Stimulated activated CD8-positive, alpha-beta memory T cell treated with anti-CD3 and anti-CD28 coated beads, Interleukin-12 subunit alpha, Interleukin-12 subunit beta, amount 100 ng/mL, for 1 hour (primary cell): ENCODE data around the gene SPDEF.

Source experiments
- DNase-seq: peaks from one replicate; pipeline ENCODE4 v3.0.0-alpha.2; 2020; ENCODE audit warnings: low read depth

Gene SPDEF

DNA sequence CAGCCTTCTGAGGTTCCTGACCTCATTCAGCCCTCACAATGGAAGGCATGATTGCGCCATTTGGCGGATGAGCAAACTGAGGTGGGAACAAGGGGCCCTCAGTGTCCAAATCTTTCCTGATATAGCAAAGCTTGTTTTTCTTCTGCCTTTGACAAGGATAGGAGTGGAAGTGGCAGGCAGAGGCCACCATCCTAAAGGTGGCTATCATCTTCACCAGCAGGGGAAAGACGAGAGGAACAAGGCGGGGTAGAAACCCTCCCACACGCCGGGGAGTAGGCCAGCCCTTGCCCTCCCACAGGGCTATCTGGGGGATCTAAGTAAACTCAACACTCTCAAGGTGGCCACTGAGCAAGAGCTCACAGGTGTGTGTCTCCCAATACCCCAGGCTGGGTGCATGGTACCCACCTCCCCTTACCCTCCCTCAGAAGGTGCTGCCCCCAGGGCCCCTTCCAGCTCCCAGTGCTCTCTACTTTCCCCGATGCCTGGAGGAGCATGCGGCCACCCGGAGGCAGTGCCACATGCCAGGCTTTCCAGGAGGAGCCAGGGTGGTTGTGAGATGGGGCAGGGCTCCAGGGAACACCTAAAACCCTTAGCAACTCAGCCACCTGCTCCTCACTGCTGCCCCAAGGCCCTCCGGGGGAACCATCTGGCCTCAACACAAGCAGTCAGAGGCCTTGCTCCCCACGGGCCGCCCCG lies 11.2 kb downstream of the SPDEF start:
- DNase-seq, result no peak

DNA sequence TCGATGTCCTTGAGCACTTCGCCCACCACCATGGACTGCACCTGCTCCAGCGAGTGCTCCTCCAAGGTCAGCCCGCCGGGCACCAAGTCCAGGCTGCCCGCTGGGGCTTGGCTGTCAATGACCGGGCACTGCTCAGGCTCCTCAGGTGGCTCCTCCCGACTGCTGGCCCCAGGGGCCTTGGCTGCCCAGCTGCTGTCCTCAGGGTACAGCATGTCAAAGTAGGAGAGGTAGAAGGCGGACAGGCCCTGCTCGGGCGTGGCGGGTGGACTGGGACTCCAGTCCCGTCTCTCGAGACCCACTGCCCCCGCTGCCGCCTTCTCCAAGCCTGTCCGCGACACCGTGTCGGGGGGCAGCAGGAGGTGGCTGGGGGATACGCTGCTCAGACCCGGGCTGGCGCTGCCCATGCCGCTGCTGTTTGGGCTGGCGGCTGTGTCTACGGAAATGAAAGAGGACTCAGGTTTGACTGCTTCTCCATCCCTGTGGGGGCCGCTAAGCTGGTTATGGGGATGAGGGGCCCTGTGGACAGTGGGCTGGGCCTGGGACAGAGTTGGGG lies 12.0 kb downstream of the SPDEF start:
- no peak for DNase-seq

DNA sequence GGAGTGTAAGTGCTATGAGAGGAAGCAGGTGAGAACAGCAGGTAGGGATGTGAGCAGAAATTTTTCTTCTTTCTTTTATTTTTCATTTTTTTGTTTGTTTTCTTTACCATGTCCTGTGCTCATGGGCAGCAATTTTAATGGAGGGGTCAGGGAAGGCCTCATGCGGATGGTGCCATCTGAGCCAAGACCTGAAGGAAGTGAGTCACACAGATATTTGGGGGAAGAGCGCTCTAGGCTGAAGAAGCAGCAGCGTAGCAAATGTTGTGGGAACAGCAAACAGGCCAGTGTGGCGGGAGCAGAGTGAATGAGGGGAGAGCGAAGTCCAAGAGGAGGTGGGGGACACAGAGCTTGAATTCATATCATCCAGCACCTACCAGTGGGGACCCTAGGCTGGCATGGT lies 12.7 kb downstream of the SPDEF start:
- DNase-seq, result no peak

DNA sequence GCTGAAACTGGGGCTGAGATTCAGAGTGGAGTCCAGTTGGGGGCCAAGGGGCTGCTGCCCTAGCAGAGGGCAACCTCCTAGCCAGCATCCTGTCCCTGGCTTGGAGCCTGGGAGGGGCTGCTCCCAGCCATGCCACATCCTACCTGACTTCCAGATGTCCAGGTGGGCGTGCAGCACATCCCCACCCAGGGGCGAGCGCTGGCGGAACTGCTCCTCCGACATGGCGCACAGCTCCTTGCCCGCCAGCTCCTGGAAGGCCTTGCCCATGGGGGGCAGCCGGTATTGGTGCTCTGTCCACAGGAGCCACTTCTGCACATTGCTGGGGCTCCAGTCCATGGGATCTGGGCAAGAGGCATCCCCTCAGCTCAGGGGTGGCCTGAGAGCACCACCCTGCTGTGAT lies 15.3 kb downstream of the SPDEF start:
- no peak for DNase-seq

DNA sequence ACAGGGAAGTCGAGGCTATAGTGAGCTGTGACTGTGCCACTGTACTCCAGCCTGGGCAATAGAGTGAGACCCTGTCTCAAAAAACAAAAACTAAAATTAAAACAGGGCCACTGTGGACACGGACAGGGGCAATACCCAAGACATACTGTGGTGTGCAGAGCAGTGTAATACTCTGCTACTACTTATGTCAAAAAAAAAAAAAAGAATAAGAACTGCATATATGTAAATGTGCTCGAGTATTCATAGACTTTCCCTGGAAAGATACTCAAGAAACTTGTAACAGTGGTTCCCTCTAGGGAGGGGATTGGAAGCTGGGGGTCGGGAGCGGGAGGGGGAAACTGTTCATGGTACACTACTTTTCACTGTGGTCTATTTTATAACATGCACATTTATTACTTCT lies 15.9 kb downstream of the SPDEF start:
- DNase-seq, result no peak

DNA sequence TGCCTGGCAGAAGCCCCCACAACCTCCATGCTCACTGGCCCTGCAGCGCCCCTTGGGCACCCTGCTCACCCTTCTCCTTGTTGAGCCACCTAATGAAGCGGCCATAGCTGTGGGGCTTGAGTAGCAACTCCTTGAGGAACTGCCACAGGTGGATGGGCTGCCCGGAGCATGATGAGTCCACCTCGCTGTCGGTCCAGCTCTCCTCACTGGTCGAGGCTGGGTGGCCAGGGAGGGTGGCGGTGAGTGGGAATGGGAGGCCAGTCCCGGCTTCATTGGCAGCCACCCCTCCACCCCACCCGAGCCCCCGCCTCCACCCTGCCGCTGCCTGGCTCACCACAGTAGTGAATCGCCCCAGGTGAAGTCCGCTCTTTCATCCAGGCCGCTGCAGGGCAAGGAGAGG lies 16.9 kb downstream of the SPDEF start:
- no peak for DNase-seq

DNA sequence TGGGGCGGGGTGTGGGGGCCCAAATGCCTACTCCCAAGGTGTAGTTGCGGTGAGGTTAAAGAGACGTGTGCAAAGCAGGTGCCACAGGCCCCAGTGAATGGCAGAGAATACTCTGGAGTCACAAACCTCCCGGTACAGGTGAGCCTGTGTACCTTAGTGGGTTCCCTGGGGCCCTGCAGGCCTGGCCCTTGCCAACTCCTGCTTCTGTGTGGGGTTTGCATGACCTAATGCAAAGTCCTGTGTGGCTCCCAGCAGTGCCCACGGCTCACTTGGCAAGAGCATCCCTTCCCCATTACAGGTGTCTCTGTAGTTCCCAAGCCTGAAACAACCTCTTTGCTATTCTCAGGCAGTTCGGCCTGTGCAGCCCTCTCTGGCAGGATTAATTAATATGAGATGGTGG lies 17.5 kb downstream of the SPDEF start:
- no peak for DNase-seq

DNA sequence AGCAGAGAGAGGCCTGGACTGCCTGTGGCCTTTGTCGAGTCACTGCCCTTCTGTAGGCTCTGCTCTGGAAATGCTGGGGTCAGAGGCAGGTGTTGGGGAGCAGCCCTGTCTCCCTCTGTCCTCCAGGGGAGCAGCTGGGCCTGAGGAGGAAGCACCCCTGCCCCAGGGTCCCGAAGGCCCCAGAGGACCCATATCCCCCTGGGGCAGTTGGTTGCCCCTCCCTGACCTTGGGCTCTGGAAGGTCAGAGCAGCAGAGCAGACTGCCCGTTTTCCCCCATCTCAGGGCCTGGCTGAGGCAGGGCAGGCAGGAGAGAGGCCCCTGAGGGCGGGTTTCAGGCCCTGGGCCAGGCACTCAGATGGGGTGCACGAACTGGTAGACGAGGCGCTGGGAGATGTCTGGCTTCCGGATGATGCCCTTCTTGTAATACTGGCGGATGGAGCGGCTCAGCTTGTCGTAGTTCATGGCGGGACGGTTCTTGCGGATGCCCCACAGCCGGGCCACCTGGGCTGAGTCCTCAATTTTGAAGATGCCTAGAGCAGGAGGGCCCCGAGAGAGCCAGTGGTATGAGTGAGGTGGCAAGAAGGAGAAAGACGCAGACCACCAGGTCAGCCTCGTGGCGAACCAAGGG lies 18.1 kb downstream of the SPDEF start:
- no peak for DNase-seq

DNA sequence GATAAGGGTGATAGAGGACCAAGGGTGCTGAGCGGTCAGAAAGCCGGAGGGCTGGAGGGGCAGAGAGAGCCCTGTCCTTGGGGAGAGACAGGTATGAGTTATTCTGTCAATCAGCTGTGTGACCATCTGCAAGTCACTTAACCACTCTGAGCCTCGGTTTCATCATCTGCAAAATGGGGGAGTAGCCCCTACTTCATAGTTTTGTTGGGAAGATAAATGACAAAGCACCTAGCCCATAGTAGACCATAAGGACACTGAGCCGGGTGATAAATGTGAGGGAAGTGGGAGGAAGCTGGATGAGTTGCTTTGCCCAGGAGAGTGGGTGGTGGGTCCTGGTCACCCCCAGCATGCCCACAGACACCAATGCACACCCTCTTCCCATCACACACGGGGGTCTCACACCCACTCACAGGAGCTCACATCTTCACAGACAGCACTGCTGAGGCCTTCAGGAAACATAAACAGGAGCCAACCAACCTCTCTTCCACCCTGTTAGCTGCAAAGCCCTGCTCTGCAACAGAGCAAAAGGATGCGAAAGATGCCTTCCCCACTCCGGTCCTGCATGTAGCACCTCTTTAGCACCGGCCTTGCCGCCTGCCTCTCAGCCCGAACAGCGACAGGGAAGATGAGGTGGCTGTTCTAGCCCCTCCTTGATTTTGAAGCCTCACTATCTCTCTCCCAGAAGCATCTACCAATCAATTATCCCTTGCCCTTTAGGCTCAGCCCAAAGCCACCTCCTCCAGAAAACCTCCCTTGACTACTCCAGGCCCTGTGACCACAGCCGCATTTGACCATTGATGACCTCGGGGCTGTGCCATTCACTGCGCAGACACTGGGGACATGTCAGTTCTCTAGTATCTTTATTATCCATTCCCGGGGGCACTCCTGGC lies 18.9 kb downstream of the SPDEF start:
- no peak for DNase-seq

DNA sequence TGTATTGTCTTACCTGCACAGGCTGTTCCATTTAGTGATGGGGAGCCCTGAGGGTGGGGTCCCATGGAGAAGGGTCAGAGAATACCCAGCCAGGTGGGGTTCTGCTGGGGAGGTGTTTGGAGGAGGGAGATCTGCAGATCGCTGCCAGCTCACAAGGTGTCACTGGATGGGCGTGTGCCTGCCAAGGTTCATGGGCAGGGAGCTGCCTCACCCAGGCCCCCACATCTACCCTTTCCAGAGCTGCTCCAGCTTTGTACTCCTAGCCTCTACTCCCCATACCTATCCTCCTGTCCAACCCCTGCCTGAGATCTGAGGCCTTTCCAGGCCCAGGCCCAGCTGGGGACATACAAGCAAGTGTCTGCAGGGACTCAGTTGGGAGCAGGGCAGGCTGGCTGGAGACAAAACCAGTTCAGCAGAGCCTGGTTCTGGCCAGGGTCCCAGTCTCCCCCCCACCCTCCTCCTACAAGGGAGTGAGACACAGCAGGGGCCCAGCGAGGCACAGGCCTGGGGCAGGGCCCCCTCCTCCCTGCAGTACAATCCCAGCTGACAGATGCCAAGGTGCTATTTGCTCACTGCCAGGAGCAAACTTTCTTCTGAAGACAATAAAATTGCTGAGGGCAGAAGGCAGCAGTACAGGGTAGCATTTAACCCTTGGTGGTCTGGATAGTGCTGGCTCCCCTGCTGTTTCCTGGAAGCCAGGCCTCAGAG lies 19.7 kb downstream of the SPDEF start:
- no peak for DNase-seq

DNA sequence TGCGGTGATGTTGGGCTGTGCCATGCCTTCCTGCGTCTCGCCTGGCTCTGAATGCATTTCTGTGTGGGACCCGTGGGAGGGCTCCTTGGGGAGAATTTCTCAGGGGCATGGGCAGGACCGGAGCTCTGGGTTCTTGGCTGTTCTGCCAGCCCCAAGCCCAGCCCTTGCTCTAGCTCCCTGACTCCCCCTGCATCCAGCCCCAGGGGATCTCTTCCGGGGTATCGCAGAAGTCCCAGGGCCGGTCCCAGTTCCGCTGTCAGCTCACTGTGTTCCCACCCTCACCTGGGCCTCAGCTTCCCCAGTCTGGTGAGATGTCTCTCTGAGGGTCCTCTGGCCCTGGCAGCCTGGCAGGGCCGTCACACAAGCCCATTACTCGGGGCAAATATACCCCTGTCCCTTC lies 20.5 kb downstream of the SPDEF start:
- DNase-seq, result no peak

DNA sequence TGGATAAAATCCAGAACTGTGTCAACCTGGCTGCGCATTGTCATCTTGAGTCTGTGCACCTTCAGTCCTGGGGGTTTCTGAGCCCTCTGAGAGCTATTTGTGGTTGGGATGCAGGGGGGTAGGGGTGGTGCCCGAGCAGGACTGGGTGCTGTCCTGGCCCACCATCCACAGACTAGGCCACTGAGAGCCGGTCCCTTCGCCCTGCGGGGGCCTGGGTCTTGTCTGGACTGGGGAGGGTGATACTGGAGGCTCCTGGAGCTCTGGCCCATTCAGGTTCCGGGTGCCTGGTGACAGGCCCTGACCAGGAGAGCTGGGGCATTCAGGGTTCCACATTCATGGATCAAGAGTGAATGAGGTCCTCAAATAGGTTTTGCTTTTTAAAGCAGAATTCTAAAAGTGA lies 20.9 kb downstream of the SPDEF start:
- no peak for DNase-seq

DNA sequence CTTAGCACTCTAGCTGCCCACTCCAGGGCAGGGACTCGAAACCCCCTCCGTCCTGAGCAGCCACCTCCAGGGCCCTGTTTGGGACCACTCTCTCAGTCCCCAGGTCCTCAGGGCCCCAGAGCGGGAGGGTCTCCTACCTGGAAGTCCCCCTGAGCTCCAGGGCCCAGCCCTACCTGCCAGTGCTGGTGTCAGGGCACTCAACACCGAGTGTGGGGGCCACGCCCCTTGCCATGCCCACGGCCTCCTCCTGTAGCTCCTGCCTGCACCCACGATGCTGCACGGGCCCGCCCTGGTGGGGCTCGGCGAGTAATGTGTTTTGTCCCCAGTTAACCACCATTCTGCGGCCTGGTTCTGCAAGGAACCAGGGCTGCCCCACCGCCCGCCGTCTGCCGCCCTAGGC lies 21.5 kb downstream of the SPDEF start:
- no peak for DNase-seq

DNA sequence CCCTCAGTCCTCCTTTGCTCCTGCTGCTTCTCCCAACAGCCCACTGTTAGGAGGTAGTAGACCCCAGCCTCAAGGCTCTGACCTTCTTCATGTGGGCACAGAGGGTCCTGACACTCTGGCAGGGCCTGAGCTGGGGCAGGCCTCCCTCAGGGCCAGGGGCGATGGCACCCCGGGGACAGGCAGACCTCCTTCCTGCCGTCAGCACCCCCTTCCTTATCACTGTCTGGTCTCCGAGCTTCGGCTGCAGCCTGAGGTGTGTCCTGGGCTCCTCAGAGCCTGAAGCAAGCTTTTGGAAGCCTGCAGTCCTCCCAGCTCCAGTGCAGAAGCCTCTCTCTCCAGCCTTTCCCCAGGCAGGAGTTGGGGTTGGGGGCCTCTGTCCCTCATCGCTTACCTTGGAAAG lies 22.0 kb downstream of the SPDEF start:
- no peak for DNase-seq

DNA sequence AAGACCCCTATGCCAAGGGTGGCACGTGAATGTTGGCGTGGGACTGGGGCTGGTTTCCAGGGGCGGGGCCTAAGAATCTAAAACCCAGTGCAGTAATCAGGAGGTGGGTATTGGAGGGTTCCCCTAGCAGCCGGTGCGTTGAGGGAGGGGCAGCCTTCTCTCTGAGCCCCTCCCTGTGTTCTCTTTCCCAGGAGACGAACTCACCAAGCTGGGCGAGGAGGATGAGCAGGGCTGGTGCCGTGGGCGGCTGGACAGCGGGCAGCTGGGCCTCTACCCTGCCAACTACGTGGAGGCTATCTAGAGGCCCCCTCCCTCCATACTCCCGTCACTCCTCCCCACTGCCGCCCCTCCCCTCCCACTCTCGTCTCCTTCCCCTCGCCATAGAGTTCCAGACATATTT lies 23.9 kb downstream of the SPDEF start:
- no peak for DNase-seq

DNA sequence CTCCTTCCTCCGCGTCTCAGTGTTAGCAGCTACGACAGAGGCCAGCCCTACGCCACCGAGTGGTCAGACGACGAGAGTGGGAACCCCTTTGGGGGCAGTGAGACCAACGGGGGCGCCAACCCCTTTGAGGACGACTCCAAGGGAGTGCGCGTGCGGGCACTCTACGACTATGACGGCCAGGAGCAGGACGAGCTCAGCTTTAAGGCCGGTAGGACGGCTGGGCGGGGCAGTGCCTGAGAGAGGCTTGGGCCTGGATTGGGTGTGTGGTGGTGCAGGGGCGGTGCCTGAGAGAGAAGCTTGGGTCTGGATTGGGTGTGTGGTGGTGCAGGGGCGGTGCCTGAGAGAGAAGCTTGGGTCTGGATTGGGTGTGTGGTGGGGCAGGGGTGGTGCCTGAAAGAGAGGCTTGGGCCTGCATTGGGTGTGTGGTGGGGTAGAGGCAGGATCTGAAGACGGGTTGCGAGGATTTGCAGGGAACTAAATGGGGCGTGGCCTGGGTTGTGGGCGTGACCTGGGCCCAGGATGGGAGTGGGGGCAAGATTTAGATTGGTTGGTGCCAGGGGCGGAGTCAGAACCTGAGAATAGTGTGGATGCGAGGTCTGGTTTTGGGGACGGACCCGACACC lies 24.4 kb downstream of the SPDEF start:
- no peak for DNase-seq

DNA sequence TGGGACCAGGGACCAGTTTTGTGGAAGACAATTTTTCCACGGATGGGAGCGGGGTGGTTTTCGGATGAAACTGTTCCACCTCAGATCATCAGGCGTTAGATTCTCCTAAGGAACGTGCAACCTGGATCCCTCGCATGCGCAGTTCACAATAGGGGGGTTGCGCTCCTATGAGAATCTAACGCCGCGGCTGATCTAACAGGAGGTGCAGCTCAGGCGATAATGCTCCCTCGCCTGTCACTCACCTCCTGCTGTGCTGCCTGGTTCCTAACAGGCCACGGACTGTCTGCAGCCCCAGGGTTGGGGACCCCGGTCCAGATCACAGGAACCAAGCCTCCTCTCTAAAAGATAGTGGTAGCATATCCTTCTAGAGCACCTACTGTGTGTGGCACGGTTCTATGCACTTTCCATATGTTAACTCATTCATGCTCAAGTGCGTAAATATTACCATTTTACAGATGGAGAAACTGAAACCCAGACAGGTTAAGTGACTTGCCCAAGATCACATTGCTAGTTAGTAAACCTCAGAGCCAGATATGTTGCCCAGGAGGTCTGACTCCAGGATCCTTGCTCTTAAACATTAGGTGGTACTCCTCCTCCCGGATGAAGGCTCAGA lies 25.3 kb downstream of the SPDEF start:
- DNase-seq, result no peak

DNA sequence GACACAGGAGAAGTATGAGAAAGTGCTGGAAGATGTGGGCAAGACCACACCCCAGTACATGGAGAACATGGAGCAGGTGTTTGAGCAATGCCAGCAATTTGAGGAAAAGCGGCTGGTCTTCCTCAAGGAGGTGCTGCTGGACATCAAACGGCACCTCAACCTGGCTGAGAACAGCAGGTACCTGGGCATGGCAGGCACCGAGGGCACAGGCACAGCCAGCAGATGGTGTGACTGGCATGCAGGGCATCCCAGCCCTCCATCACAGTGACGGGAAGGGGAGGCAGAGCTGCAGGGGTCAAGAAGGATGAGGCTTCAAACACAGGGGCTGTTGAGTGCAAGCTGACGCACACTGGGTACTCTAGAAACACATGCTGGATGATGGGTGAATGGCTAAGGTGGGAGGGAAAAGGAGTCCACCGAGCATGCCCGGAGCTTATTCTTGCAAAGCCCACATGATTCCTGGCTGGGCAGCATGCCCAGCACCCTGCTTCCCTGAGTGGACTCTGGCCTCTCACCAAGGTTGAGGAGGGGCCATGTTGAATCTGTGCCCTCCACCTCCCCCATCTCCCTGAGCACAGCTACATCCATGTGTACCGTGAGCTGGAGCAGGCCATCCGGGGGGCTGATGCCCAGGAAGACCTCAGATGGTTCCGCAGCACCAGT lies 26.3 kb downstream of the SPDEF start:
- no peak for DNase-seq

DNA sequence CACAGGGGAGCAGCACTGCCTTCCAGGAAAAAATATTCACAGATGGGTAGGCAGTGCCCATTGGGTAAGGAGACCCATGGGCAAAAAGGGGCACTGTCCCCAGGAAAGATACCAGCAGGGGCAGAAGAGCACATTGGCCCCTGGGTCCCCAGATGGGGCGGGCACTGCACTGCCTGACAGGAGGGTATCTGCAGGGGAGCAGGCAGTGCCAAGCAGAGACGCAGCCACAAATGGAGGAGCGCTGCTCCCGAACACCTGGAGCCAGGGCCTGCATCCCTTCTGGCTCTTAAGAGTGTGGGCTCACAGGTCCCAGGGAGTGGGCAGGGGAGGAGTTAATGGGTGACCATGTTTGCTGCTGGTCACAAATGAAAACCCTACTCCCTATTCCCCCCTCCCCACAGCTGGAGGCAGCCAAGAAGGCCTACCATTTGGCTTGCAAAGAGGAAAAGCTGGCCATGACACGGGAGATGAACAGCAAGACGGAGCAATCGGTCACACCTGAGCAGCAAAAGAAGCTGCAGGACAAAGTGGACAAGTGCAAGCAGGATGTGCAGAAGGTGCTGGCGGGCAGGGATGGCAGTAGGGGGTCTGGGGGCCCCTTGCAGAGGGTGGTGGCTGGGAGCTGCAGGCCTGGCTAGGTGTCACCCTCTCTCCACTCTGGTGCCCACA lies 27.0 kb downstream of the SPDEF start:
- no peak for DNase-seq
